ENCODE data around the gene PPM1A.

Gene PPM1A

GRCh38 chr14:60248697-60249318 lies at the start of gene PPM1A:
PPM1A (plus strand) TSS chr14:60249221; CDS start chr14:60282704, 33,483 bp downstream.
- DNase-seq = peak; percentile 79 to 90

GRCh38 chr14:60199321-60199720 lies 49.7 kb upstream of the PPM1A start:
- DNase-seq = no peak

- DNase-seq = no peak
Observed at GRCh38 chr14:60204104-60204842, 44.7 kb upstream of the PPM1A start.

GRCh38 chr14:60204843-60205774 lies 43.9 kb upstream of the PPM1A start:
- DNase-seq = no peak

- DNase-seq = no peak
Observed at GRCh38 chr14:60206249-60206670, 42.8 kb upstream of the PPM1A start.

- no peak for DNase-seq
Observed at GRCh38 chr14:60206837-60207533, 42.0 kb upstream of the PPM1A start.

GRCh38 chr14:60210703-60211102 lies 38.3 kb upstream of the PPM1A start:
- DNase-seq = no peak

- DNase-seq = peak; percentile 6 to 34
Observed at GRCh38 chr14:60211153-60211552, 37.9 kb upstream of the PPM1A start.

GRCh38 chr14:60212503-60213371 lies 36.3 kb upstream of the PPM1A start:
- no peak for DNase-seq

GRCh38 chr14:60214003-60214402 lies 35.0 kb upstream of the PPM1A start:
- no peak for DNase-seq

- DNase-seq = no peak
Observed at GRCh38 chr14:60214415-60215126, 34.5 kb upstream of the PPM1A start.

GRCh38 chr14:60215127-60215444 lies 33.9 kb upstream of the PPM1A start:
- DNase-seq = no peak

- no peak for DNase-seq
Observed at GRCh38 chr14:60215520-60216420, 33.3 kb upstream of the PPM1A start.

GRCh38 chr14:60217713-60218112 lies 31.3 kb upstream of the PPM1A start:
- no peak for DNase-seq

- DNase-seq = no peak
Observed at GRCh38 chr14:60220084-60220483, 28.9 kb upstream of the PPM1A start.

- DNase-seq = no peak
Observed at GRCh38 chr14:60220917-60221316, 28.1 kb upstream of the PPM1A start.

- DNase-seq = no peak
Observed at GRCh38 chr14:60221457-60221856, 27.6 kb upstream of the PPM1A start.

- DNase-seq = no peak
Observed at GRCh38 chr14:60222820-60223219, 26.2 kb upstream of the PPM1A start.

GRCh38 chr14:60225265-60225664 lies 23.8 kb upstream of the PPM1A start:
- DNase-seq = no peak

- no peak for DNase-seq
Observed at GRCh38 chr14:60226298-60226697, 22.7 kb upstream of the PPM1A start.

Data from NCI-H1930 (cell line).